Uterus (tissue), 2 donors: ENCODE results near the gene SCAF8.

ENCODE experiments used
- POLR2A ChIP-seq, 2 donors: fragments of 450-650 bp; IDR thresholded peaks; one replicate each; pipeline ENCODE4 v1.6.1; 2016; ENCODE audit warnings: antibody characterized with exemption in 2 of 2, mild to moderate bottlenecking in 1 of 2, moderate library complexity in 1 of 2
- TF ChIP-seq, protein P1 (sequence below), 4 experiments: fragments of 200-600 bp in 2 of 4; fragments of 450-650 bp in 2 of 4; sonication (generic) in 2 of 4; IDR thresholded peaks; one replicate each; pipeline ENCODE4 v1.5.1; 2016 to 2019; ENCODE audit warnings: antibody characterized with exemption in 4 of 4, mild to moderate bottlenecking in 2 of 4, moderate library complexity in 1 of 4

- TF ChIP-seq, protein P1, sequence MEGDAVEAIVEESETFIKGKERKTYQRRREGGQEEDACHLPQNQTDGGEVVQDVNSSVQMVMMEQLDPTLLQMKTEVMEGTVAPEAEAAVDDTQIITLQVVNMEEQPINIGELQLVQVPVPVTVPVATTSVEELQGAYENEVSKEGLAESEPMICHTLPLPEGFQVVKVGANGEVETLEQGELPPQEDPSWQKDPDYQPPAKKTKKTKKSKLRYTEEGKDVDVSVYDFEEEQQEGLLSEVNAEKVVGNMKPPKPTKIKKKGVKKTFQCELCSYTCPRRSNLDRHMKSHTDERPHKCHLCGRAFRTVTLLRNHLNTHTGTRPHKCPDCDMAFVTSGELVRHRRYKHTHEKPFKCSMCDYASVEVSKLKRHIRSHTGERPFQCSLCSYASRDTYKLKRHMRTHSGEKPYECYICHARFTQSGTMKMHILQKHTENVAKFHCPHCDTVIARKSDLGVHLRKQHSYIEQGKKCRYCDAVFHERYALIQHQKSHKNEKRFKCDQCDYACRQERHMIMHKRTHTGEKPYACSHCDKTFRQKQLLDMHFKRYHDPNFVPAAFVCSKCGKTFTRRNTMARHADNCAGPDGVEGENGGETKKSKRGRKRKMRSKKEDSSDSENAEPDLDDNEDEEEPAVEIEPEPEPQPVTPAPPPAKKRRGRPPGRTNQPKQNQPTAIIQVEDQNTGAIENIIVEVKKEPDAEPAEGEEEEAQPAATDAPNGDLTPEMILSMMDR (IDR thresholded peaks at IDR 0.05) = no peak
- no peak for TF ChIP-seq POLR2A (IDR thresholded peaks at IDR 0.05)
Observed at GRCh38 chr6:154835307-154835706, 102.1 kb downstream of the SCAF8 start.
